Epidermal melanocyte (primary cell): Measurements from ENCODE around the gene PDE3A.
"Not testable (repeated sequence)": the region's sequence is repeated elsewhere in the genome, so short reads cannot be mapped to it uniquely, and the experiment has no call there.

Source experiments
- DNase-seq: peaks from one replicate; pipeline ENCODE4 v3.0.0; 2011; ENCODE audit warnings: low spot score; ENCODE audit not compliant: insufficient read length

The PDE3A gene

DNA sequence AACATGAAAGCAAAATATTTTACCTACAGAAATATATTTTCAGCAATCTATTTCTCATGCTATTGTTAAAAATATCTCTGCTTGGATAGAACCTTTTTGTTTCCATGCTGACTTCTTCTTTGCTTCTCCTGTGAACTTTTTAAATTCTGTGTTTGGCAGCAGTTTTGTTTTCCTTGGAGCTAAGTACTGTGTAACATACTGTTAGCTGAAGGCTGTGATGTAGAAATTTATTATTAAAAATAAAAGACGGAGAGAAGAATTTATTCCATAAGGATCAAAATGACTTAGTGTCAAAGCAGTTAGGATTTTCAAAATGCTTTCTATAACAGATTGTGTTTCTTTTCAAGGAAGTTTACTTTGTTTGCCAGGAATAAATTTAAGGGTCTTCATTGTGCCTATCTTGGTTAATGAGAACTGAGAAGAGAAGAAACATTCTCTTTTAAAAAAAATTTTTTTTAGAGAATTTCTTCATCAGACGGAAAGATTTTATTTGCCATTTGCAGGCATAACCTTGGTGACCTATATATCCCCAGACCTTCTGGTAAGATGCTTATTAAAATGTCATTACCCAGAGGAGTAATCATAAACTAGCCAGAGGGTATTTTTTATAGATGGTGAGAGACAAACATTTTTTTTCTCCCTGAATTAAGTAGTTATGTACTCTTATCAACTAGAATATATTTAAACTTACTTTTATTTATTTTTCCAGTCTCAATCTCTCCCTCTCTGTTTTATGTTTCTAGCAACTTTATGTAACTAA lies 179.7 kb downstream of the PDE3A start:
- no peak for DNase-seq

DNA sequence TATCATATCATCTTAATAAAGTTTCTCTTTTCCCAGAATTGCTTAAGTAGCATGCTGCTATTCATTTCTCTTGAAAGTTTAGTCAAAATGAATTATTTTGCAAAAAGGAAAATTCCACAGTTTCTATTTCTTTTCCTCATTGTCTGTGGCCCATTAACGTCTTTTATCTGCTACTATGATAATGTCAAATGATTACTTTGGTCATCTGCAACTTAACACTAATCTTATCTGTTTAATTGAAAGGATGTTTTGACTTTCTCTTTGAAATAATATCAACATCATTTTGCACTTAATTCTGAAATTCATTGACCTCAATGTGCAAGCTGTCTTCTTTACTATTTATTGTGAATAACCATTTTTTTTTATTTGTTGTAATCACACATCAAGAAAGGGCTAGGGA lies 180.3 kb downstream of the PDE3A start:
- DNase-seq = no peak

DNA sequence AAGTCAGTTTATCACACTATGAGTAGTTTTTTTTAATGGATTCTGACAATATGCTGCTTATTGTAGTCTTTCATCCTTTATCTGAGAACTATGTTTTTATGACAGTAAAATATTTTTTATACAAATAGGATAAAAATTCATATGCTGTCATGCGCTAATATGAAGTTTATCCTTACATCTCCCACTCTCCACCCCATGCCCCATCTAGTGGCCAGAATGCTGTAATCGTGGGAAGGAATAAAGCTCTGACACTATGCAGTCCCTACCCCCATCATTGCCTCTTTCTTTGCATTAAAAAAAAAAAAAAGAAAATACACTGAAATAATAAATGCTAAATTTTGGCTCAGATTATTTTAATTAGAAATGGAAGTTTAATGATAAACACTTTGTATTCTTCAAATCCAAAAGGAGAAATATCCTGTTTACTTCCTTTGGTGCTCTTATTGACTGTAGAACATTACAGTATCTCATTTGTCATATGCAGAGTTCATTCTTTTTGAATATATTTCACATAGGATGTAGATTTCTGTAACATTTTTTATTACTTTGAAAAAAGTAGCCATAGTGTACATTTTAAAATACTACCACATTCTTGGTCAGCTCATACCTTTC lies 180.9 kb downstream of the PDE3A start:
- no peak for DNase-seq

DNA sequence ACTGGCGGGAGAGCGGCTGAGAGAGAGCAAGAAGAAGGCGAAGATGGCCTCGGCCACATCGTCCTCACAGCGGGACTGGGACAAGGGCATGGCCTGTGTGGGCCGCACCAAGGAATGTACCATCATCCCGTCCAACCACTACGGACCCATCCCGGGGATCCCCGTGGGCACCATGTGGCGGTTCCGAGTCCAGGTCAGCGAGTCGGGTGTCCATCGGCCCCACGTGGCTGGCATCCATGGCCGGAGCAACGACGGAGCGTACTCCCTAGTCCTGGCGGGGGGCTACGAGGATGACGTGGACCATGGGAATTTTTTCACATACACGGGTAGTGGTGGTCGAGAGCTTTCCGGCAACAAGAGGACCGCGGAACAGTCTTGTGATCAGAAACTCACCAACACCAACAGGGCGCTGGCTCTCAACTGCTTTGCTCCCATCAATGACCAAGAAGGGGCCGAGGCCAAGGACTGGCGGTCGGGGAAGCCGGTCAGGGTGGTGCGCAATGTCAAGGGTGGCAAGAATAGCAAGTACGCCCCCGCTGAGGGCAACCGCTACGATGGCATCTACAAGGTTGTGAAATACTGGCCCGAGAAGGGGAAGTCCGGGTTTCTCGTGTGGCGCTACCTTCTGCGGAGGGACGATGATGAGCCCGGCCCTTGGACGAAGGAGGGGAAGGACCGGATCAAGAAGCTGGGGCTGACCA lies 183.6 kb downstream of the PDE3A start:
- DNase-seq = not testable (repeated sequence)

DNA sequence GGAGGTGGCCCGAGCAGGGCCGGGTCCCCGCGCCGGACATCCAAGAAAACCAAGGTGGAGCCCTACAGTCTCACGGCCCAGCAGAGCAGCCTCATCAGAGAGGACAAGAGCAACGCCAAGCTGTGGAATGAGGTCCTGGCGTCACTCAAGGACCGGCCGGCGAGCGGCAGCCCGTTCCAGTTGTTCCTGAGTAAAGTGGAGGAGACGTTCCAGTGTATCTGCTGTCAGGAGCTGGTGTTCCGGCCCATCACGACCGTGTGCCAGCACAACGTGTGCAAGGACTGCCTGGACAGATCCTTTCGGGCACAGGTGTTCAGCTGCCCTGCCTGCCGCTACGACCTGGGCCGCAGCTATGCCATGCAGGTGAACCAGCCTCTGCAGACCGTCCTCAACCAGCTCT lies 184.2 kb downstream of the PDE3A start:
- not testable (repeated sequence) for DNase-seq

DNA sequence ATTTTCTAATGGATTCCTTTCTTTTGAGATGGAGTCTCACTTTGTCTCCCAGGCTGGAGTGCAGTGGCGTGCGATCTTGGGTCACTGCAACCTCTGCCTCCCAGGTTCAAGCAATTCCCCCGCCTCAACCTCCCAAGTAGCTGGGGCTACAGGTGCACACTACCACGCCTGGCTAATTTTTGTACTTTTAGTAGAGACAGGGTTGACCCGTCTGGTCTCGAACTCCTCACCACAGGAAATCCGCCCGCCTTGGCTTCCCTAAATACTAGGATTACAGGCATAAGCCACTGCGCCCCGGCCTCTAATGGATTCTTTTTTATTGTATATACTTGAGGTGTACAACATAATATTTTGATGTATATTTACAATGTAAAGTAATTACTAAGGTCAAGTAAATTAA lies 186.7 kb downstream of the PDE3A start:
- no peak for DNase-seq

DNA sequence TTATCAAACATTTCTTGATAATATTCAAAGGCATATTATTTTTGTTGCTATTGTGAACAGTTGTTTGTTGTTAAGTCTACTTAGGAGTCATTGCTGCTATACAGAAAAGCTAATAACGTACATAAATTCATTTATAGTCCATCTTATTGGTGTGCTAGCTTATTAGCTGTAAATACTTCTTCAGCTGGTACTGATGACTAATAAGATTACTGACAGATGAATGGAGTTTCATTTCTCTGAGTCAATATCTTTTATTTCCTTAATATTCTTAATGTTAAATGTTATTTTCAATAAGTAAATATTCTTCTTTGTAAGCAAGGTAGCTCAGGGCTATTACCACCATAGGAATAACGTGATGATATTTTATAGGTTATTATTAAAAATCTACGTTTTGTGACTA lies 187.4 kb downstream of the PDE3A start:
- DNase-seq = no peak

DNA sequence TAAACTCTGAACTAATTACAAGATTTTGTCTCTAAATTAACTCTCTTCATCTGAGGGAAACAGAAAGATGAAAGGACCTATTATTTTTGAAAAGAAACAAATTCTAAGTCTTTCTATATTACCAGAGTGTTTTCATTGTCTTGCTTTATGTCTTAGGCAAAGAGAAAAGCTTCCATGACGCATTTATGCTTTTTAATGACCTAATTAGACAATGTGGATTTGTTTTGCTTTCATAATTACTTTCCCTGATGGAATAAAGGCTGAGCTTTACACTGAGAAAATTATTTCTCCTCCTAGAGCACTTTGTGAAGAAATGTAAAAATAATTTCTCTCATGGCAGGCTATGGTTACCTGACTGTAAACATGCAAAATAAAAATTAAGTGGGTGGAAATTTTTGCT lies 188.8 kb downstream of the PDE3A start:
- no peak for DNase-seq

DNA sequence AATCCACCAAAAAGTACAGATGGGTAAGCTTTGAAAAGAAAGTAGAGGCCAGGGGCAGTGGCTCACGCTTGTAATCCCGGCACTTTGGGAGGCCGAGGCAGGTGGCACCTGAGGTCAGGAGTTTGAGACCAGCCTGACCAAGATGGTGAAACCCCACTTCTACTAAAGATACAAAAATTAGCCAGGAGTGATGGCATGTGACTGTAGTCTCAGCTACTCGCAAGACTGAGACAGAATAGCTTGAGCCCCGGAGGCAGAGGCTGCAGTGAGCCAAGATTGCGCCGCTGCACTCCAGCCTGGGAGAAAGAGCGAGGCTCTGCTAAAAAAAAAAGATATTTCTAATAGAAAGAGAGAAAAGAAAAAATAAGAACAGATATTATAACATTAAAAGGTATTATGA lies 192.6 kb downstream of the PDE3A start:
- no peak for DNase-seq

DNA sequence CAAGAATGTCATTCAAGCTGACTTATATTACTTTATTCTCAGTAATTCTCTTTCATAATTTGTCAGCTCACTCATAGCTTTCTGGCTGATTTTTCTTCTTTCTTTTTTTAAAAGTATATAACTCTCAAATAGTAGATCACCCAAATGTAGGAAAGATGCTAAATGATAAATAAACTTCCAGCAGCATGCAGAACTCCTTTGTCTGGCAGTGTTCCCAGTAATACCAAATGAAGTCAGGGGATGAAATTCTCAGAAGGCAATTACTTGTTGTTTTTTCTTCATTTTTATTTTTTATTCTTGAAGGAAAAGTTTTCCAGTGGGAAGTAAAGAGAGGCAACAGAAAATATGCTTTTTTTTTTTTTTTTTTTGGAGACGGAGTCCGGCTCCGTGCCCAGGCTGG lies 193.5 kb downstream of the PDE3A start:
- DNase-seq = no peak

DNA sequence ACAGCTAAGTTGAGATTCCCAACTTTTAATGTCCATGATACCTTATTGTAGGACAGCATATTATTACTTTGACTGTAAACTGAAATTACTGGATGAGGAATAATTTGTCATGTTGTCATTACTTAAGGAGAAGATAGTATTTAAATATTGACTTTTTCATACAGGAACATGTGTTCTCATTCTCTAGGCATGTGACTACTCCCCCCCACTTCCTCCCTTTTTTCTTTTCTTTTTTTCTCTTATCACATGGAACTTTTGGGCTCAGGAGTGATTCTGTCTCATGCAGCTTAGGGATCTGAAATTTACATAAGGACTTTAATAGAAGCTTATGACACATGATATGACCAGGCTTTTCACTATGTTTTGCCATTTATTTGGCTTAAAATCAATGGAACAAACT lies 199.1 kb downstream of the PDE3A start:
- no peak for DNase-seq

DNA sequence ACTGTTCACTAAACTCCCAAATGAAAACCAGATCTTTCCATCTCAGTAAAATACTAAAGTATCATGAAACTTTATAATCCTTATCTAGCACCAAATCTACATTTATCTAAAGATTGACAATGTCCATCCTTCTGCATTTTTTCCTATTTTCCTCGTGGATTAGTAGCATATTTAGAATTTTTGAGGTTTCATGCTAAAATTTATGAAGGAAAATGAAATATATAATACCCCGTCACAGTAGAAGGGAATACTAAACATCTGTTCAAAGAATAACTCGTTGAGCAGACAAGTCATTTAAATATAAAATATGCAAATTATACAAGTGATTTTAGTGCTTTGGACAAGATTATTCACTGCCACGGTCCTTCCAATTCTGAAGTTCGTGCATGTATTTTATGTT lies 204.1 kb downstream of the PDE3A start:
- DNase-seq = no peak

DNA sequence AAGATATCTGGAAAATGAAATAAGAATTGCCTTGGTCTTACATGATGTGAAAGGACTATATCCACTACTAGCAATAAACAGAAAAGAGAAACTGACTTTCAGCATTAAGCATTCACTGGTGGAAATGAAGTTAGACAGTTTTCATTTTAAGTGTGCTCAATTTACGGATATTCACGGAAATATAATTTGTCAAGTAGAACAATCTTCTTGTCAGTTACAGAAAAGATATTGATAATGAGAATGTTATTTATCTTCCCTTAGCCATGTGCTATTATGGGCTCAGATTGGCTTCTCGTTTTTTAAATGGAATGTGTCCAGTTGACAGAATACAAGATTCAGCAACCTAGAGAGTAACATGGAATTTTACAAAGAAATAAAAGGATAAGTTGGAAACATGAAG lies 208.2 kb downstream of the PDE3A start:
- DNase-seq = no peak

DNA sequence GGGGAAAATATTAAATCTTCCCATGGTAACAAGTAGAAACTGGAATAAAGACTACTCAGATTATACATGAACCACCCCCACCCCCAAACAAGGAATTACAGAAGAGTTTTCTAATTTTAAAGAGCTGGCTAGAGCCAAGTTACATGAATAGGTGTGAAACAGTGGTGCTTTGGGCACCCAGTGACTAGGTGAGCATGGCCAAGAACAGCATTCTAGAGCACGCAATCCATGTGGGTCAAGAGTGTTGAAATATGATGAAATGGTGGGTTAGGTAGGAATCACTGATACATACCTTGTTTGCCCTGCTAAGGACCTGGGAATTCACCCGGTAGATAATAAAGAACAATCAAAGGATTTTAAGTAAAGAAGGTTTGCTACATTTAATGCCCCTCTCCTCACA lies 208.7 kb downstream of the PDE3A start:
- no peak for DNase-seq

DNA sequence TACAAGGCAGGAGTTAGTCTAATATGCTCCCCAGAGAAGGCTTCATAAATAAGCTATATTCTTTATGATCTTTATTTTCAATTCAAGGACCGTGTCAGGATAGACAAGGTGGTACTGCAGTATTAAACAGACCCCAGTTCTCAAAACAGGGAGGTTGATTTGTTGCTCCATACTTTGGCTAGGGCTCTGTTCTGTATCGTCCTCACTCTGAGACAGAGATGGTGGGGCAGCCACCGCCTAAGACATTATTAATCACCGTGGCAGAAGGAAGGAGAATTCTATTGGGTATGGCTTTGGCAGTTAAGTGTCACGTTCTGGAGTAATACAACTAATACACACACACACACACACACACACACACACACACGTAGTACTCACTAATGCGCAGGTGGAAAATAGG lies 209.8 kb downstream of the PDE3A start:
- no peak for DNase-seq

DNA sequence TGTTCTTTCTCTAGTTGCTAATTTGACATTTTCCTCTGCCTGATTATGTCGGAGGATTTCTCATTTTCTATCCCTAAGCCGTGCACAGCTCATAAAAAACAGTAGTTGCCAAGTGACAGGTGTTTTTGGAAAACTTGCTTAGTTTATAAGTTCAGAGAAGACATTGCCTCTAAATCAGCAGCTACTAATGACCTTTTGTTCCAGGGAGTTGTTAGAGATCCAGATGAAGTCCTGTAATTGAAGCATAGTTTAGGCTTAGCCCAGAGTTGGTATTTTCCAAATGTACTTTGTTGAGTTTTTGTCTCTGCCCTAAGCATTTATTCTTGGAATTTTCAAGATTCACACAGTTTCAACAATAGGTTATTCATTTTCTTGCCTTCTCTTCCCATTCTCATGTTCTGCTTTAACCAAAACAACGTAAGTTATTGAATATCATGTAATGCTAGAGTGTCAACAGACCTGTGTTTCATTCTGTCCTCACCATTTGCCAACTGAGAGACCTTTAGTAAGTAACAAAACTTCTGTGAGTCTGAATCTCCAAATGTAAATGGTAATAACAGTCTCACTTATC lies 216.8 kb downstream of the PDE3A start:
- no peak for DNase-seq

DNA sequence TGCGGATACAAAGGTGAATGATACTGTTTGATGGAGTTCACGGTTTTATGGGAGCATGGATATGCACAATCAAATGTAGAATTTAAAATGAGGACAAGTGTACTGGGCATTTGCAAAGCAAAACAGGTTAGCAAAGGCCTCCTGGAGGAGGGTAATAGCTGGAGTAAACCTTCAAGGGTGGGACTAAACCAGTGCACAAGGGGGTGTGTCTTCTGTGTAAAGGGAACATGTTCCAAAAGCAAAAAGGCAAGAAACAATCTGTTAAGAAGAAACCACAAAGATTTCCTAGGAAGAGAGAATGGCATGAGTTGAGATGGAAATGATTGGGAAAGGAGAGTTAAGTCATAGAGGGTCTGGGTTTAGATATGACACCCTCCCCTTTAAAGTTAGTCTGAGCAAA lies 217.6 kb downstream of the PDE3A start:
- no peak for DNase-seq

DNA sequence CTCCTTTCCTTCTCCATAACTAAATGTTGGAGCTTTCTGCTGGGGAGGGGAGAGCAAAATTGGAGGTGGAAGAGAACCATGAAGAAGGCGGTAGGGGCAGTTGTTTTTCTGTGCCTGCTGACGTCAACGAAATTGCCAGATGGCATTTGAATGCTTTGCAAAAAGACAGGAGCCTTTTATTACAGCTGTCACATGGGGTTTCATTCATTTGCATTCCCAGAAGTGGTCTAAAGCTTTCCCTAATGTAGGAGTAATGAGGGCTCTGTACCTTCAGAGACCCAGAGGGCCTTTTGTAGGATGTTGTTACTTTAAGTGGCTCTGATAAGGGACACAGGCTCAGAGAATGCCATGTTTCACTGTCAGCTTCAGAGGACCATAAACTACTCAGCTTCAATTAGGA lies 219.7 kb downstream of the PDE3A start:
- peak; percentile 57 for DNase-seq

DNA sequence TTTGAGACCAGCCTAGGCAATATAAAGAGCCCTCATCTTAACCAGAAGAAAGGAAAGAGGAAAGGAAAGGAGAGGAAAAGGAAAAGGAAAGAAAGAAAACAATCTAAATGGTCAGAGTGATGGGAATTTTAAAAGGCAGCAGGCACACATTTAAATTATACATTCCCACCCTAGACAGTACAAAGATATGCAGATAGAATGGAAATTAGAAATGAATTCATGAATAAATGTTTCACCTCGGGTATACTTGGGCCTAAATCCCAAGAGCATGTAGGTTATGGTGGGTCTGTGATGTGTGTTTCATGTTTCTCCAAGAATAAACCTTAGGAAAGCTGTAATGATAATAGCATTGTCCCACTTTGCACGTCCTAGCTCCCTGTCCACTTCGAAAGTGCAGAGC lies 222.2 kb downstream of the PDE3A start:
- DNase-seq = no peak

DNA sequence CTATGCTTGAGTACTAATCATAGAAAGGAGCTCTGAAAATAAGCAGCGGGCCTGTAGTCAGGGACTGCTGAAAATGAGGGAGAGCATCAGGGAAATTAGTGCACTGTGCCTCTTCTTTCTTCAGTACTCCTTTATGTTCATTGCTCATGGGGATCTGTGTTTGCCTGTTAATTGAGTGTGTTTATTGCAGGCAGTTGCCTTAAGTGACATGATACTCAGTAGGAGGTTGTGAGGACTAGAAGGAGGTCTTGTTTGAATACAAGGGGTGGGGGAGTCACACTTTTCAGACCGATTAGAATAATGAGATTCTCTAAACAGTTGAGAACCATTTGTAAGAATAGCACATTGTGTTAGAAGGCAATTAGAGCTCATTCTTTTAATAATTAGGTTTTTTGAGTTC lies 224.2 kb downstream of the PDE3A start:
- DNase-seq = no peak

DNA sequence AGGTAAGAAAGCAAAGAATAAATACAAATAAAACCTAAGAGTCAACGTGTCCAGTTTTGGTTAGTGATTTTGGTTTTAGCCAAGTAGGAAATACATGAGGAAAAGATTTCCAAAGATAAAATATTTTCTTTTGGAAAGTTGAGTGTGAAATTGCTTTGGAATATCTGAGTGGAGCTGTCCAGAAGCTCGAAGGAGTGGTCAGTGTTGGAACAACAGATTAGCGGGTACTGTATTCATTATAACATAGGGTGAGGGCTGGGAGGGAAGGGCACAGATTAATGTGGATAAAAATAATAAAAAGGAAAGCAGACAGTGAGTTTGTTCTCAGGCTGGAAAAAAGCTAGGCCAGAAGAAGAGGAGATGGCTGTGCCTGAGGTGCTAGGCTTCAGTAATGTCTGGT lies 225.3 kb downstream of the PDE3A start:
- DNase-seq = no peak

DNA sequence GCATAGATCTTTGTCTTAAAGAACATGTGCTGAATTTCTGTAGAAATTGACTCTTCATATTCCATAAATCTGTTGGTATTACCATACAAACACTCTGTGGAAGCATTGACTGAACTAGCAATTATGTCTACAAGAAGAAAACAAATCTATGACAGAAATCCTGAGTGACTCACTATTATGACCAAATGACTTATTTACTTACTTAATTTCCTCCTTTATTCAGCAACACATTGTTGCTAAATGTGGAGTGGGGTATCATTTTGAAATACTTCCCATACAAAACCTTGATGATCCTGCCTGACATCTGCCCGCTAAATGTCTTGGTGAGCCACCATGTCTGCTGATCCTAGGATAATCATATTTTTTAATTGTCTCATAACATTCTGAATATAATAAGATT lies 227.7 kb downstream of the PDE3A start:
- DNase-seq = no peak
